Prostate gland (tissue), 2 donors: ENCODE results near the gene PCDHGC3.

Experiments used
- CTCF ChIP-seq, 4 experiments: fragments of 200-600 bp in 2 of 4; fragments of 450-650 bp in 2 of 4; sonication (generic) in 2 of 4; IDR thresholded peaks; 1 replicate in 3 of 4; 2 replicates in 1 of 4; pipeline ENCODE4 v1.5.1; 2016 to 2019; ENCODE audit warnings: antibody characterized with exemption in 4 of 4, mild to moderate bottlenecking in 2 of 4, moderate library complexity in 2 of 4
- POLR2A ChIP-seq: fragments of 450-650 bp; IDR thresholded peaks from one replicate; pipeline ENCODE4 v1.6.1; 2016; ENCODE audit warnings: antibody characterized with exemption, mild to moderate bottlenecking

DNA sequence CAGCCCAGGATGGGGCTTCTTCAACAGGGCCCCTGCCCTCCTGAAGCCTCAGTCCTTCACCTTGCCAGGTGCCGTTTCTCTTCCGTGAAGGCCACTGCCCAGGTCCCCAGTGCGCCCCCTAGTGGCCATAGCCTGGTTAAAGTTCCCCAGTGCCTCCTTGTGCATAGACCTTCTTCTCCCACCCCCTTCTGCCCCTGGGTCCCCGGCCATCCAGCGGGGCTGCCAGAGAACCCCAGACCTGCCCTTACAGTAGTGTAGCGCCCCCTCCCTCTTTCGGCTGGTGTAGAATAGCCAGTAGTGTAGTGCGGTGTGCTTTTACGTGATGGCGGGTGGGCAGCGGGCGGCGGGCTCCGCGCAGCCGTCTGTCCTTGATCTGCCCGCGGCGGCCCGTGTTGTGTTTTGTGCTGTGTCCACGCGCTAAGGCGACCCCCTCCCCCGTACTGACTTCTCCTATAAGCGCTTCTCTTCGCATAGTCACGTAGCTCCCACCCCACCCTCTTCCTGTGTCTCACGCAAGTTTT, 36.7 kb downstream of the PCDHGC3 start:
- peak; percentile 28 for TF ChIP-seq POLR2A
- TF ChIP-seq CTCF (IDR thresholded peaks at IDR 0.05): peak; percentile 70 to 90 (median 76)
